Bronchial epithelial cell (primary cell): ENCODE results near the gene TGFBR2. TPM values are rescaled to one million over a fixed set of nuclear protein-coding genes. Genes with fewer than 3 reads are reported as not detected.
A peak's percentile ranks its signal among the peaks of the same experiment; 100 is the strongest.
"Not testable (repeated sequence)": the region's sequence is repeated elsewhere in the genome, so short reads cannot be mapped to it uniquely, and the experiment has no call there.

Experiments used
- DNase-seq: peaks from one replicate; pipeline ENCODE4 v3.0.0-alpha.2; 2010; ENCODE audit warnings: low read depth
- FAIRE-seq: peaks from 2 replicates; lab custom pipeline; 2011; peaks lifted over from hg19 to GRCh38; lab: Jason Lieb, UNC
- H3K27me3 ChIP-seq: 2 replicates; pipeline ENCODE4 v1.5.1; 2011; ENCODE audit warnings: low read length; ENCODE audit not compliant: control insufficient read depth, insufficient read depth
- H3K36me3 ChIP-seq: 2 replicates; pipeline ENCODE4 v1.5.1; 2011; ENCODE audit warnings: low read length; ENCODE audit not compliant: control insufficient read depth, insufficient read depth
- H3K4me3 ChIP-seq: 2 replicates; pipeline ENCODE4 v1.5.1; 2011; ENCODE audit warnings: mild to moderate bottlenecking, low read depth, low read length, control low read depth
- total RNA-seq: library from RNA; depleted of rRNA; stranded (reverse); fragments of >200 nt; gene quantifications from 2 replicates; pipeline ENCODE4 v1.2.1, GENCODE V29; 2014
- TF ChIP-seq, protein P1 (sequence below): IDR thresholded peaks from 2 replicates; pipeline ENCODE4 v1.5.1; 2011; ENCODE audit warnings: mild to moderate bottlenecking, moderate library complexity, low read length, control low read depth, inconsistent platforms; ENCODE audit not compliant: insufficient read depth, severe bottlenecking

TGFBR2 gene
- total RNA-seq, 1 donor from 2014 or later = 25.5 TPM

DNA sequence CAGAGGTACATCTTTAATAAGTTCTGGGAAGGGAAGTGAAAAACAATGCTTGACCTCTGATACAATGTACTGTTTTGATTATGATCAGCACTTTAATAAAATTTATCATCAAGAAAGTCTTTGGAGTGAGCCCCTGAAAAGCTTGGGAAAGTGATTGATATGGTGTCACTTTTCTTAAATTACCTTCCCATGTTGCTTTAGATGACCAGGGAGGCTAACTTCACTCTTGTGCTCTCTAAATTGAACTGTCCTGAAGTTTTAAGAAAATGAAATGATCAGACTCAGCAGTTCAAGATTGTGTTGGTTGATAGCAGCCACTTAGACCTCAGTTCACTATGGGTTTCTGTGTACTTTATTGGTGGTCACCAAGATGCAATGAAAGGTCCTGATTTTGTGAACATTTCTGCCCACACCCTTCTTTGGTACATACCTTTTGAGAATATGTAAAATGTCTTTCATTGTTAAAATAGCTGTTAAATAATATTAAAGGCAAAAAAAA, 15.7 kb downstream of the TGFBR2 start:
- H3K27me3 ChIP-seq = no peaks in the 10 kb centered on the region
- TF ChIP-seq, protein P1, sequence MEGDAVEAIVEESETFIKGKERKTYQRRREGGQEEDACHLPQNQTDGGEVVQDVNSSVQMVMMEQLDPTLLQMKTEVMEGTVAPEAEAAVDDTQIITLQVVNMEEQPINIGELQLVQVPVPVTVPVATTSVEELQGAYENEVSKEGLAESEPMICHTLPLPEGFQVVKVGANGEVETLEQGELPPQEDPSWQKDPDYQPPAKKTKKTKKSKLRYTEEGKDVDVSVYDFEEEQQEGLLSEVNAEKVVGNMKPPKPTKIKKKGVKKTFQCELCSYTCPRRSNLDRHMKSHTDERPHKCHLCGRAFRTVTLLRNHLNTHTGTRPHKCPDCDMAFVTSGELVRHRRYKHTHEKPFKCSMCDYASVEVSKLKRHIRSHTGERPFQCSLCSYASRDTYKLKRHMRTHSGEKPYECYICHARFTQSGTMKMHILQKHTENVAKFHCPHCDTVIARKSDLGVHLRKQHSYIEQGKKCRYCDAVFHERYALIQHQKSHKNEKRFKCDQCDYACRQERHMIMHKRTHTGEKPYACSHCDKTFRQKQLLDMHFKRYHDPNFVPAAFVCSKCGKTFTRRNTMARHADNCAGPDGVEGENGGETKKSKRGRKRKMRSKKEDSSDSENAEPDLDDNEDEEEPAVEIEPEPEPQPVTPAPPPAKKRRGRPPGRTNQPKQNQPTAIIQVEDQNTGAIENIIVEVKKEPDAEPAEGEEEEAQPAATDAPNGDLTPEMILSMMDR = no peak
- FAIRE-seq = no peak
- peaks cover 8% of the 10 kb centered on the region for H3K36me3 ChIP-seq
- no peak overlapping the region for H3K4me3 ChIP-seq
- no peak for DNase-seq

DNA sequence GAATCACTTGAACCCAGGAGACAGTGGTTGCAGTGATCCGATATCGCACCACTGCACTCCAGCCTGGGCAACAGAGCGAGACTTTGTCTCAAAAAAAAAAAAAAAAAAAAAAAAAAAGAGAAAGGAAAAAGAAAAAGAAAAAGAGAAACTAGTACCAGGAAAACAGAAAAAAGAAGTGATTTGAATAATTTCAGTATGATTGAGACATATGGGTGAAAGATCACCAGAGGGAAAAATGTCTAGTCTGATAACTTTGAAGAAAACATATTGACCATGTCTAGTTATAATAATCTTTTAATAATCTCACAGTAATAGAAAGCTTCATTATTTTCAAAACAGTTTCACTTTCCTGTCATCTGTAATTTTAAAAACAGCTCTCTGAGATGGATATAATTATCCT, 16.4 kb downstream of the TGFBR2 start:
- TF ChIP-seq, protein P1 = no peak
- no peak for FAIRE-seq
- Histone ChIP-seq H3K4me3 (no peak overlapping the region), H3K27me3 (no peaks in the 10 kb centered on the region), H3K36me3 (peaks cover 6% of the 10 kb centered on the region)
- no peak for DNase-seq

DNA sequence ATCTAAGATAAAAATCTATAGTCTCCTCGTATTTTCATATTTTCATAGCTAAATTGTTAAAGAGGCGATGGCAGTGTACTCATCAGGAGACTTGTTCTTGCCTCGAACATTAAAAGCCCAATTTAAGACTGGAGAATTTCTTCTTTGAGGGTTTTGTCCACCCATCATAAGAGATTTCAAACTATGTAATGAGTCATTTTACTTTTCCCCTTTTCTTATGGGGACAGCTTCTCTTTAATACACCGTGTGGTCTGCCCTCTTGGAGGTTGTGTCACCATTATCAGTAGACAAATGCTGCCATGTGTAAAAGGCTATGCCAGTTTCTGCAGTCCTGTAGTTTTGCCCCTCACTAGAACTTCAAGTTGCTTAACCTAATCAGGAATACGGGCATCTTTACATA, 16.9 kb downstream of the TGFBR2 start:
- FAIRE-seq (no peak), DNase-seq (no peak)
- TF ChIP-seq, protein P1 = no peak
- Histone ChIP-seq H3K36me3 (peaks cover 5% of the 10 kb centered on the region), H3K27me3 (no peaks in the 10 kb centered on the region), H3K4me3 (no peak overlapping the region)

DNA sequence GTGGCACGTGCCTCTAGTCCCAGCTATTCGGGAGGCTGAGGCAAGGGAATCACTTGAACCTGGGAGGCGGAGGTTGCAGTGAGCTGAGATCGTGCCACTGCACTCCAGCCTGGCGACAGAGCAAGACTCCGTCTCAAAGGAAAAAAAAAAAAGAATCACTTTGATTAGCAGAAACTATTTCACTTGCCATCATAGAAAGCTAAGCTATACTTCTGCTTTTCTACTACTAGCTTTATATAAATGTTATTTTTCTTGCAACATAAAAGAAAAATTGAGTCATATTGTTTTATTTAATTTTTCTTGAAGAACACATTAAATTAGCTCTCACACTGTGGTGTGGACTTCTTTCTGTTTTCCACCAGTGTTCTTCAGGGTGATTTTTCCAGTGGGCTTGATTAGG, 18.1 kb downstream of the TGFBR2 start:
- DNase-seq, H3K36me3 ChIP-seq, H3K27me3 ChIP-seq, FAIRE-seq, H3K4me3 ChIP-seq: not testable (repeated sequence)

DNA sequence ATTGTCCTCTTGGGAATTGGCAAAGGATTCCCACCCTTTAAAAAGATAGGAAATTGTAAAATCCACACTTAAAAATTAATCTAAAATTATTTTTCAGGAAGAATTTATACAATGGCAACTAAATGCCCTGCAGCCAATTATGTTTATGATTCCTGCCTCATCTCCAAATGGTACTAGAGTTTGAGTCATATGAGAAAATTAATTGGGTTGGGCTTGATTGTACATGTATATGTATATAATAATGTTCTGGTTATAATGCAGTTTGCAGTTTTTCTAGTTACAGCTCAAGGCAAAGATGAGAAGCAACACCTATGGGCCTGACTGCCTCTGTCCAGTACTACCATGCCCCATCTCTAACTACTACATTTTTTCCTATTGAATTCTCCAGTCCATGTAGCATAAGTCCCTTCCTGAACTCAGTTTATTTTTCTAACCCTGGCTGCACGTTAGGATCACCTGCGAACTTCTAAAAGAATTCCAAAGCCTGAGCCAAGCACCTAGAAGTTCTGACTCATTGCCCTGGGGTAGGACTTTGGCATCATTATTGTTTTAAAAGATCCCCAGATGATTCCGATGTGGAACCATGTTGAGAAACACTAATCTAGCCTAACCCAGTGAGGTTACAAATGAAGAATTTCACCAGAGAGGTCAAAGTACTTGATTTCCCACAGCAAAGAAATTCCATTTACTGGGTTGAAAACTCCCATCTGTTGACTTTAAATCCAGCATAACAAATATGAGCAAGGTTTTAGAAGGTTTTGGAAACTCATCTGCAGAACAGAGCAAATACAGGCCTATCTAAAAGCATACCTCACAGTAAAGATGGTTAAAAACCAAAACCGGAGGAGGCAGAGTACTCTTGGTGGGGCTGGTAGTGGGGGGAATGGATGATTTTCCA, 19.4 kb downstream of the TGFBR2 start:
- peak; percentile 95 for DNase-seq
- no peak overlapping the region for H3K4me3 ChIP-seq
- peaks cover 2% of the 10 kb centered on the region for H3K36me3 ChIP-seq
- FAIRE-seq = no peak
- no peaks in the 10 kb centered on the region for H3K27me3 ChIP-seq
- TF ChIP-seq, protein P1 = no peak

DNA sequence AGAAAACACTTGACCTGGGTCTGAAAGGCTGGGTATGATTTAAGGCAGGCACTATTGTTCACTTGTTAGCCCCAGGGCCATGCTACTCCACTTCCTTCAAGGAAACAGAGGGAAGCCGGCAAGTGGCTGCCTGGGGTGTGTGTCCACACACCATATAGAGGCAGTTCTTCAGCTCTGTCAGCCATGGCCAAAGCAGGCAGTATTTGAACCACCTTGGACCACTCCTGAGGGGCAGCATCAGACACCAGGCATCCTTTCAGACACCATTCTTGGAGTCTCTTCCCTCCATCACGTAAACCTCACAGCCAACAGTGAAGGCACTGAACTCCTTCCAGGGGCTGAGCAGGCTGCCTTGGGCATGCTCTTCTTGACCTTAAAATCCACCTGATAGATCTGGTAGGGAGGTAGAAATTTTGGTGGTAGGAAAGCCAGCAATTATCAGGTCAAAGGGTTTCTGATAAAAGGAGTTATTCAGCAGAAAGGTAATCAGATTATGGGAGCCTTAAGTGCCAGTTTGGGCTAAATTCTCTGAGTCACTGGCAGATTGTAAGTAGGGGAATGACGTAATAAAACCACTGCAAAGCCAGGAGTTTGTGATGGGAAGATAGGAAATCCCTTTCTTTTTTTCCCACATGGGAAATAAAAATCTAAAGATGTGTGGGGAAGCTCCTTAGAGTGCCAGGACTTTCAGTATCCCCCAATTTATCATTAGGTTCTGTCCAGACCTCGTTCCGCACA, 20.2 kb downstream of the TGFBR2 start:
- TF ChIP-seq, protein P1 = no peak
- Histone ChIP-seq H3K4me3 (no peak overlapping the region), H3K36me3 (peaks cover 2% of the 10 kb centered on the region), H3K27me3 (no peaks in the 10 kb centered on the region)
- FAIRE-seq (no peak), DNase-seq (peak; percentile 77)
